HCT116 (cell line): ENCODE measurements around the gene CALML3. TPM values are rescaled to one million over a fixed set of nuclear protein-coding genes. Genes with fewer than 3 reads are reported as not detected.

ENCODE experiments used
- ATAC-seq: fragments of 200-7000 bp; cut with Tn5 transposase; 2 replicates; pipeline ENCODE4 v1.9.1; 2020; ENCODE audit warnings: mild to moderate bottlenecking, moderate library complexity
- BruUV-seq: library from RNA; stranded (reverse); fragments of 400-500 nt; replicated peaks from 2 replicates; lab custom pipeline; 2021; lab: Mats Ljungman, UMichigan
- CTCF ChIA-PET: fragments of 300-600 bp; sonication (Branson Sonifier 250); formaldehyde crosslinking; loops from one replicate; lab custom pipeline; 2021; ENCODE audit warnings: antibody characterized with exemption; lab: Charles Lee
- POLR2A ChIA-PET: fragments of 300-600, 350-600 bp; sonication (Branson Sonifier 250); formaldehyde crosslinking; loops from one replicate; lab custom pipeline; 2021; ENCODE audit warnings: antibody characterized with exemption; lab: Charles Lee
- RAD21 ChIA-PET, 2 experiments: fragments of 300-600 bp; sonication (Branson Sonifier 250); formaldehyde crosslinking; loops; one replicate each; lab custom pipeline; 2023; ENCODE audit warnings: low total read pairs in 2 of 2; ENCODE audit not compliant: uncharacterized antibody in 2 of 2, unreplicated experiment in 2 of 2, low non-redundant PET in 1 of 2; lab: Charles Lee
- DNase-seq: peaks from one replicate; pipeline ENCODE4 v3.0.0-alpha.2; 2010; ENCODE audit warnings: low read depth, low spot score
- H2AFZ ChIP-seq: fragments of 200-600 bp; shearing (Covaris generic), sonication (generic); 2 replicates; pipeline ENCODE4 v1.6.1; 2017; ENCODE audit warnings: low read depth, mixed run types, mixed read lengths, antibody characterized with exemption, low read length; ENCODE audit not compliant: poor library complexity, severe bottlenecking
- H3K27ac ChIP-seq: 2 replicates; pipeline ENCODE4 v1.5.1; 2012; ENCODE audit warnings: low read depth, low read length
- H3K27me3 ChIP-seq: fragments of 200-600 bp; sonication (generic); 2 replicates; pipeline ENCODE4 v1.6.1; 2016; ENCODE audit warnings: mixed run types, low read length, mixed read lengths; ENCODE audit not compliant: insufficient read depth
- H3K36me3 ChIP-seq, 2 experiments: fragments of 200-500 bp in 1 of 2; fragments of 200-600 bp in 1 of 2; sonication (Bioruptor generic) in 1 of 2; sonication (generic) in 1 of 2; 2 replicates each; pipeline versions ENCODE4 v1.5.1 to v1.6.1; 2014 to 2016; ENCODE audit warnings: low read length in 2 of 2, inconsistent platforms in 1 of 2, mixed read lengths in 1 of 2, mixed run types in 1 of 2; ENCODE audit not compliant: insufficient read depth in 2 of 2, control insufficient read depth in 1 of 2
- H3K4me1 ChIP-seq, 2 experiments: fragments of 200-600 bp in 1 of 2; sonication (generic) in 1 of 2; 2 replicates each; pipeline versions ENCODE4 v1.5.1 to v1.6.1; 2012 to 2017; ENCODE audit warnings: low read length in 2 of 2, inconsistent platforms in 1 of 2, mild to moderate bottlenecking in 1 of 2, mixed read lengths in 1 of 2, mixed run types in 1 of 2, moderate library complexity in 1 of 2; ENCODE audit not compliant: insufficient read depth in 2 of 2, control insufficient read depth in 1 of 2
- H3K4me2 ChIP-seq: fragments of 200-600 bp; sonication (generic); 2 replicates; pipeline ENCODE4 v1.6.1; 2017; ENCODE audit warnings: mixed run types, low read length, mixed read lengths
- H3K4me3 ChIP-seq, 2 experiments: fragments of 200-600 bp in 1 of 2; sonication (generic) in 1 of 2; replicated peaks in 1 of 2; 2 replicates each; pipeline ENCODE4 v1.5.1; 2011 to 2016; ENCODE audit warnings: low read length in 2 of 2, control low read depth in 1 of 2, low read depth in 1 of 2, mild to moderate bottlenecking in 1 of 2, mixed read lengths in 1 of 2, mixed run types in 1 of 2
- H3K79me2 ChIP-seq: fragments of 200-600 bp; sonication (generic); 2 replicates; pipeline ENCODE4 v1.6.1; 2017; ENCODE audit warnings: mild to moderate bottlenecking, mixed run types, low read length, moderate library complexity, mixed read lengths; ENCODE audit not compliant: insufficient read depth
- H3K9ac ChIP-seq: fragments of 200-600 bp; sonication (generic); 2 replicates; pipeline ENCODE4 v1.6.1; 2016; ENCODE audit warnings: low read length, mixed read lengths
- H3K9me2 ChIP-seq: fragments of 200-600 bp; sonication (generic), shearing (Covaris generic); 2 replicates; pipeline ENCODE4 v1.6.1; 2017; ENCODE audit warnings: mixed run types, mild to moderate bottlenecking, moderate library complexity; ENCODE audit not compliant: insufficient read depth
- H3K9me3 ChIP-seq, 2 experiments: fragments of 200-500 bp in 1 of 2; fragments of 200-600 bp in 1 of 2; sonication (Bioruptor generic) in 1 of 2; sonication (generic) in 1 of 2; 2 replicates each; pipeline ENCODE4 v1.6.1; 2014 to 2017; ENCODE audit warnings: low read length in 2 of 2, mixed read lengths in 2 of 2, inconsistent platforms in 1 of 2, low read depth in 1 of 2, mild to moderate bottlenecking in 1 of 2, mixed run types in 1 of 2, moderate library complexity in 1 of 2; ENCODE audit not compliant: control insufficient read depth in 1 of 2, insufficient read depth in 1 of 2
- H4K20me1 ChIP-seq: fragments of 200-600 bp; sonication (generic), shearing (Covaris generic); 2 replicates; pipeline ENCODE4 v1.6.1; 2017; ENCODE audit warnings: mixed run types, mild to moderate bottlenecking, moderate library complexity; ENCODE audit not compliant: insufficient read depth
- CEBPB ChIP-seq: IDR thresholded peaks from 2 replicates; pipeline ENCODE4 v1.6.1; 2012; ENCODE audit warnings: low read depth
- ELF1 ChIP-seq: IDR thresholded peaks from 2 replicates; pipeline ENCODE4 v1.6.1; 2012; ENCODE audit warnings: low read depth, borderline replicate concordance
- EZH2phosphoT487 ChIP-seq: fragments of 200-600 bp; IDR thresholded peaks from 2 replicates; pipeline ENCODE4 v1.6.1; 2018; ENCODE audit warnings: antibody characterized with exemption, borderline replicate concordance
- JUND ChIP-seq: IDR thresholded peaks from 2 replicates; pipeline ENCODE4 v1.6.1; 2012
- POLR2A ChIP-seq: IDR thresholded peaks from 2 replicates; pipeline ENCODE4 v1.7.0; 2011; ENCODE audit warnings: borderline replicate concordance; ENCODE audit not compliant: insufficient read depth, insufficient read length; ENCODE audit errors: extremely low read depth
- POLR2AphosphoS5 ChIP-seq: IDR thresholded peaks from 2 replicates; pipeline ENCODE4 v1.6.1; 2011; ENCODE audit warnings: mild to moderate bottlenecking, low read depth, low read length, moderate library complexity
- RAD21 ChIP-seq: IDR thresholded peaks from 2 replicates; pipeline ENCODE4 v1.6.1; 2012; ENCODE audit warnings: low read depth, mild to moderate bottlenecking
- REST ChIP-seq: IDR thresholded peaks from 2 replicates; pipeline ENCODE4 v1.6.1; 2012; ENCODE audit warnings: low read depth
- SIN3A ChIP-seq: IDR thresholded peaks from 2 replicates; pipeline ENCODE4 v1.6.1; 2012; ENCODE audit warnings: low read depth
- SRF ChIP-seq: IDR thresholded peaks from 2 replicates; pipeline ENCODE4 v1.6.1; 2012; ENCODE audit warnings: low read depth
- TCF7L2 ChIP-seq: IDR thresholded peaks from 2 replicates; pipeline ENCODE4 v1.7.0; 2011; ENCODE audit warnings: borderline replicate concordance, inconsistent platforms; ENCODE audit not compliant: insufficient read depth, insufficient read length; ENCODE audit errors: extremely low read depth
- ZFX ChIP-seq: fragments of 450-650 bp; IDR thresholded peaks from 2 replicates; pipeline ENCODE4 v1.6.1; 2017
- ZNF274 ChIP-seq: fragments of 200-500 bp; sonication (Bioruptor generic); IDR thresholded peaks from 2 replicates; pipeline ENCODE4 v1.6.1; 2014; ENCODE audit warnings: mild to moderate bottlenecking, low read depth, low read length, inconsistent platforms
- intact Hi-C: fragments of 100-400 bp; cut with micrococcal nuclease; formaldehyde crosslinking; loops from 2 replicates; pipeline ENCODE4 v1.10.0; 2022
- total RNA-seq: library from RNA; stranded (reverse); gene quantifications from one replicate; pipeline ENCODE4 v1.2.1, GENCODE V29; 2021; ENCODE audit not compliant: unreplicated experiment
- TF ChIP-seq, protein P1 (sequence below): IDR thresholded peaks from 2 replicates; pipeline ENCODE4 v1.6.1; 2012
- TF ChIP-seq, protein P2 (sequence below), 3 experiments: fragments of 200-600 bp in 1 of 3; sonication (generic) in 1 of 3; IDR thresholded peaks in 2 of 3; conservative IDR thresholded peaks in 1 of 3; 2 replicates each; pipeline ENCODE4 v1.5.1; 2012 to 2017; ENCODE audit warnings: low read depth in 2 of 3, low read length in 2 of 3, antibody characterized with exemption in 1 of 3, borderline replicate concordance in 1 of 3, control low read depth in 1 of 3, mild to moderate bottlenecking in 1 of 3, mixed read lengths in 1 of 3, mixed run types in 1 of 3, moderate library complexity in 1 of 3; ENCODE audit not compliant: insufficient read depth in 1 of 3
- TF ChIP-seq, protein P3 (sequence below): IDR thresholded peaks from 2 replicates; pipeline ENCODE4 v1.6.1; 2012

The CALML3 gene
- total RNA-seq, 1 experiment from 2014 or later, result not detected

GRCh38 chr10:5500910-5501309, 23.9 kb upstream of the CALML3 start:
- RAD21 ChIA-PET, result no interaction called here
- CTCF ChIA-PET, result no interaction called here
- no peak overlapping the region for H3K4me2 ChIP-seq
- peaks cover 0 to 3% of the 10 kb centered on the region in 2 experiments; a peak in 1 of 4 replicates for H3K4me1 ChIP-seq
- no peaks in the 10 kb centered on the region for H4K20me1 ChIP-seq
- no peak overlapping the region for H3K9ac ChIP-seq
- no peaks in the 10 kb centered on the region for H3K79me2 ChIP-seq
- no peaks in the 10 kb centered on the region for H3K9me3 ChIP-seq
- H2AFZ ChIP-seq, result no peak overlapping the region
- no peak overlapping the region for H3K4me3 ChIP-seq
- H3K27ac ChIP-seq, result no peak overlapping the region
- DNase-seq (no peak), ATAC-seq (no peak)
- POLR2A ChIA-PET, result no interaction called here
- TF ChIP-seq ELF1 (no peak), ZFX (no peak), REST (no peak), JUND (no peak), POLR2A (no peak), SRF (no peak), EZH2phosphoT487 (no peak), RAD21 (no peak), POLR2AphosphoS5 (no peak), CEBPB (no peak), ZNF274 (no peak), TCF7L2 (no peak), SIN3A (no peak)
- TF ChIP-seq, protein P1, sequence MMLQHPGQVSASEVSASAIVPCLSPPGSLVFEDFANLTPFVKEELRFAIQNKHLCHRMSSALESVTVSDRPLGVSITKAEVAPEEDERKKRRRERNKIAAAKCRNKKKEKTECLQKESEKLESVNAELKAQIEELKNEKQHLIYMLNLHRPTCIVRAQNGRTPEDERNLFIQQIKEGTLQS, result no peak
- TF ChIP-seq, protein P2, sequence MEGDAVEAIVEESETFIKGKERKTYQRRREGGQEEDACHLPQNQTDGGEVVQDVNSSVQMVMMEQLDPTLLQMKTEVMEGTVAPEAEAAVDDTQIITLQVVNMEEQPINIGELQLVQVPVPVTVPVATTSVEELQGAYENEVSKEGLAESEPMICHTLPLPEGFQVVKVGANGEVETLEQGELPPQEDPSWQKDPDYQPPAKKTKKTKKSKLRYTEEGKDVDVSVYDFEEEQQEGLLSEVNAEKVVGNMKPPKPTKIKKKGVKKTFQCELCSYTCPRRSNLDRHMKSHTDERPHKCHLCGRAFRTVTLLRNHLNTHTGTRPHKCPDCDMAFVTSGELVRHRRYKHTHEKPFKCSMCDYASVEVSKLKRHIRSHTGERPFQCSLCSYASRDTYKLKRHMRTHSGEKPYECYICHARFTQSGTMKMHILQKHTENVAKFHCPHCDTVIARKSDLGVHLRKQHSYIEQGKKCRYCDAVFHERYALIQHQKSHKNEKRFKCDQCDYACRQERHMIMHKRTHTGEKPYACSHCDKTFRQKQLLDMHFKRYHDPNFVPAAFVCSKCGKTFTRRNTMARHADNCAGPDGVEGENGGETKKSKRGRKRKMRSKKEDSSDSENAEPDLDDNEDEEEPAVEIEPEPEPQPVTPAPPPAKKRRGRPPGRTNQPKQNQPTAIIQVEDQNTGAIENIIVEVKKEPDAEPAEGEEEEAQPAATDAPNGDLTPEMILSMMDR (IDR thresholded peaks at IDR 0.05 in 2 of 3, conservative IDR thresholded peaks at IDR 0.05 in 1 of 3; ENCODE audit: borderline replicate concordance in 1 of 3, insufficient read depth in 1 of 3, low read depth in 2 of 3, low read length in 2 of 3), result no peak
- TF ChIP-seq, protein P3, sequence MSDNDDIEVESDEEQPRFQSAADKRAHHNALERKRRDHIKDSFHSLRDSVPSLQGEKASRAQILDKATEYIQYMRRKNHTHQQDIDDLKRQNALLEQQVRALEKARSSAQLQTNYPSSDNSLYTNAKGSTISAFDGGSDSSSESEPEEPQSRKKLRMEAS, result no peak
- no peaks in the 10 kb centered on the region for H3K9me2 ChIP-seq
- BruUV-seq, result no TSS peak
- no peaks in the 10 kb centered on the region for H3K36me3 ChIP-seq
- peaks cover 32% of the 10 kb centered on the region; the same call in 1 of the 2 replicates for H3K27me3 ChIP-seq
- intact Hi-C loops, result no loop called here
